GM18520 (cell line): ENCODE results near the gene WDR55.
"Not testable (repeated sequence)": the region's sequence is repeated elsewhere in the genome, so short reads cannot be mapped to it uniquely, and the experiment has no call there.

Source experiments
- ATAC-seq: cut with Tn5 transposase; IDR thresholded peaks from one replicate; pipeline ENCODE4 v1.9.1; 2021; ENCODE audit not compliant: unreplicated experiment

WDR55 gene

GRCh38 chr5:140708787-140709186 is 44.1 kb downstream of the WDR55 start:
- not testable (repeated sequence) for ATAC-seq

GRCh38 chr5:140710899-140711552 is 46.3 kb downstream of the WDR55 start:
- ATAC-seq = peak; percentile 93

DNA sequence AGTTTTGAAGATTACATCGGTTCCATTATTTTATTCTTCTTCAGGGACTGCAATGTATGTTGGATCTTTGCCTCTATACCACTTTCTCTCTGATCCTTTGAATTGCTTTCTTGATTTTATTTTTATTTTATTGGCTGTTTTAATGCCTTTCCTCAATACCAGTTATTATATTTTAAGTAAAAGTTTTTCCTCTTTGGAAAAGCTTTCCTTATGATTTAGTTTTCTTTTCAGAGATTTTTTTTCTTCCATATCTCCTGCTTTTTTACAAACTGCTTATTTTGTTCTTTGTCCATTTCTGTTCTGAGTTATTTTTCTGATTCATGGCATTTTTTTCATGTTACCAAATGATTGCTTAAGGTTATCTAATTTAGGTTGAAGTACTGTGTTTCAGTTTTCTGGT is 47.1 kb downstream of the WDR55 start:
- ATAC-seq = no peak

DNA sequence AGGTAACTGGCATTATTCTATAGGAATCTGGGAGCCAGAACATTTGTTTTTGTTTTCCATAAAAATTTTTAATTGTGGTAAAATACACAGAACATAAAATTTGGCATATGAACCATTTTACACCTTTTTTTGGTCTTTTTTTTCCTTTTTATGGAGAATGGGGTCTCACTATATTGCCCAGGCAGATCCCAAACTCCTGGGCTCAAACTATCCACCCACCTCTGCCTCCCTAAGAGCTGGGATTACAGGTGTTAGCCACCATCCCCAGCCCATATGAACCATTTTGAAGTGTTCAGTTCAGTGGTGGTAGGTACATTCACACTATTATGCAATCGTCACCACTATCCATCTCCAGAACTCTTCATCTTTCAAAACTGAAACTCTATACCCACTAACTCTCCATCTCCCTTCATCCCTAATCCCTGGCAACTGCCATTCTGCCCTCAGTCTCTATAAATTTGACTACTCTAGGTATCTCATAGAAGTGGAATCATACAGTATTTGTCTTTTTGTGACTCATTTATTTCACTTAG is 48.9 kb downstream of the WDR55 start:
- ATAC-seq = no peak

- ATAC-seq = not testable (repeated sequence)
Observed at GRCh38 chr5:140716238-140716637, 51.5 kb downstream of the WDR55 start.

DNA sequence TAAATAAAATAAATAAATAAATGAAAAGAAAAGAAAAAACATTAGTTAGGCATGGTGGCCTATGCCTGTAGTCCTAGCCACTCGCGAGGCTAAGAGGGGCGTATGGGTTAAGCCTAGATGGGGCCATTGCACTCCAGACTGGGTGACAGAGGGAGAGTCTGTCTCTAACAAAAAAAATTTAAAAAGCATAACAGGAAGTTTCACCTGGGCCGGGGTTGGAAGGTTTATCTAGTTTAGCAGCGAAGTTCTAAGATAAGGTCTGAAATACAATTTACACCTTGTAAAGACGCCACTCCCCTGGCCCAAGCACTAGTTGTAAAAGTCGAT is 53.5 kb downstream of the WDR55 start:
- no peak for ATAC-seq

GRCh38 chr5:140720738-140721137 is 56.0 kb downstream of the WDR55 start:
- not testable (repeated sequence) for ATAC-seq

- ATAC-seq = not testable (repeated sequence)
Observed at GRCh38 chr5:140721395-140721794, 56.7 kb downstream of the WDR55 start.
